Stimulated activated CD4-positive, alpha-beta T cell treated with anti-CD3 and anti-CD28 coated beads, Interleukin-4, amount 100 ng/mL, for 24 hours (primary cell): ENCODE results near the gene COL23A1.

ENCODE experiments used
- DNase-seq: peaks from one replicate; pipeline ENCODE4 v3.0.0-alpha.2; 2020

The COL23A1 gene

DNA sequence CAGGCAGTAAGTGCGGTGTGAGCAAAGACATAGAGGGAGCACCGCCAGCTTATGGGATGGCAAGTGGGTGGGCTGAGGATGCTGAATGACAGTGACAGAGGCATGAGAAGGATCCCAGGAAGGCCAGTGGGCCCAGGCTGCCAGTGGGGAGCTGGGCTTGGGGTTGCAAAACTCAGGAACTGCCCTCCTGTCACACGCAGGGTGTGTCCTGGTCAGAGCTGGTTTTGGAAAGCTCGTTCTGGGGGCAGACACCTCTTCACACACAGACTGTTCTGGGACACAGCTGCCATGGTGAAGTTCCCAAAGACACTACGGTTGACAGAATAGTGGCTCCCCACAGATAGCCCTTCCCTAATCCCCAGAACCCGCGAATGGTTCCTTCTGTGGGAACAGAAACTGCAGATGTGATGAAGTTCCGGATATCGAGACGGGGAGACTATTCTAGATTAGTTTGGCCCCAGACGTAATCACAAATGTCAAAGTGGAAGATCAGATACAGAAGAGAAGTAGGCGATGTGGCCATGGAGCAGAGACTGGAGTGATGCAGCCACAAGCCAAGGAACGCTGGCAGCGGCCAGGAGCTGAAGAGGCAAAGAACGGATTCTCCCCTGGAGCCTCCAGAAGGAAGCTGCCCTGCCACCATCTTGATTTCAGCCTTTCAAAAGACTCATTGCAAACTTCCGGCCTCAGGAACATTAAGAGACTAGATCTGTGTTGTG, 159.0 kb downstream of the COL23A1 start:
- DNase-seq = no peak

GRCh38 chr5:178430186-178431062, 159.8 kb downstream of the COL23A1 start:
- DNase-seq = no peak

- no peak for DNase-seq
These were observed 160.6 kb downstream of the COL23A1 start for GRCh38 chr5:178429491-178430185.

DNA sequence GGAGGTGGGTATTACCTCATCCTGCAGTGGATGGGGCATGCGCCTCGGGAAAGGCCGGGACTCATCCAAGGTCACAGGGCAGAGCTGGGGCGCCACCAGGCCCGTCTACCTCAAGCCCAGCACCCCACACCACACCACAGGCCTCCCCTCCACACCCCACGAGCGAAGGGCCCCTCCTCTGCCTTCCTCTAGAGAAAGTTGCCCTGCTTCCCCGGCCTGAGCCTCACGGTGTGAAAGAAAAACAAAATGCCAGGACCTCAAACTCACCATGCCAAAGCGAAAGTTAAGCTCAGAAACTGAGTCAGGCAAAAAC, 161.1 kb downstream of the COL23A1 start:
- no peak for DNase-seq

- DNase-seq = no peak
These were observed 161.6 kb downstream of the COL23A1 start for GRCh38 chr5:178428341-178429155.

DNA sequence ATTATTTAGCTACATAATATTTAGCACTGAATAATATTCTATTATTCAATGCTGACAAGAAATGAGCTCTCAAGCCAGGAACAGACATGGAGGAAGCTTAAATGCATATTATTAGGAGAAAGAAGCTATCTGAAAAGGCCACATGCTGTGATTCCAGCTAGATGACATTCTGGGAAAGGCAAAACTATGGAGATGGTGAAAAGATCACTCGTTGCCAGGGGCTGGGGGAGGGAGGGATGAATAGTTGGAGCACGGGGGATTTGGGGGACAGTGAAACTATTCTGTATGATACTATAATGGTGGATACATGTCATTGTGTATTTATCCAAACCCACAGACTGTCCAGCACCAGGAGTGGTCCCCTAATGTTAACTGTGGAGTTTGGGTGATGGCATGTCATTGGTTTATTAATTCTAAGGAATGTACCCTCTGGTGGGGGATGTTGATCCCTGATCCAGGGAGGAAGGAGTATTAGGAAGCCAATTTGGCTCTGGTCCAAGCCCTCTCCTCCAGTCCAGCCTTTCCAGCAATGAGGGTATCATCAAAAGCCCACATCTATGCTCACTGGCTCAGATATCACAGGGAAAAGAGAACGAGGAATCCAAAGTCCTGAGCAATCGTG, 162.5 kb downstream of the COL23A1 start:
- no peak for DNase-seq

- no peak for DNase-seq
These were observed 163.7 kb downstream of the COL23A1 start for GRCh38 chr5:178426326-178427130.

- no peak for DNase-seq
These were observed 164.5 kb downstream of the COL23A1 start for GRCh38 chr5:178425621-178426068.

- DNase-seq = no peak
These were observed 165.4 kb downstream of the COL23A1 start for GRCh38 chr5:178424810-178425177.

DNA sequence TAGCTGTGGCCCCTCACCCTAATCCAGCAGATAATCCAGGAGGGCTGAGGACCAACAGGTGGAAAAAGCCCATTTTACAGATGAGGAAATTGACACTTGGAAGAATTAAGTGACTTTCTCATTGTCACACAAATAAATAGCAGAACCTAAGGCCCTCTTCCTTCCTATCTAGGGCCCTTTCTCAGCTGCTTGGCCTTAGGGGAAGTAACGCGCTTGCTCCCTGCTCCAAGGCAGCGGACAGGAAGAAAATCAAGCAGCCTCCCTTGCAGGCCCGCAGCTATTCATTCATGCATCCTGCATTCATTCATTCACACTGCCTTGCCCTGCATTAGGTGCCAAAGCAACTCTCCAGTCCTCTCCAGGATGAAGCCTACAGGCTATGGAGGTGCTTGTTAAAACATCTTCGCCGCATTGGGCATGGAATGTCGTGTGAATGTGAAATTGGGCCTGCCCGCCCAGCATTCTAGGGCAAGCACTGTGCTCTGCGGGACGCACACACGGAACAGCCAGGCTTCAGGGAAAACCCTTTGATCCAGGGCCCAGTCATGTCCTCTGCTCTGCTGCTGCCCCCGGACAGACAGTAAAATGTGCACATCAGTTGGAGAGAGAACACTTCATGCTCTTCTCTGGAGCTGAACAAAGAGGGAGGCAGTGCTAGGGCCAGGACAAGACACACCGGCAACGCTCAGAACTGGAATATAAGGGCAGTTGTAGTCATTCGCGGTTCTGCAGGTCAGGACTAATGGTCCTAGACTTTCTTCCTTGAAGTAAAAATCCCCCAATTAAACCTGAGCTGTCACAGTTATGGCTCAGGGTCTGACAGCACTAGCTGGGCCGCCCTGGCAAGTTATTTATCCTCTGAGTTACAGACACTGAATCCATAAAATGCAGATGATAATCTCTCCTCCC, 166.0 kb downstream of the COL23A1 start:
- DNase-seq = no peak

- DNase-seq = no peak
These were observed 166.8 kb downstream of the COL23A1 start for GRCh38 chr5:178423431-178423830.

DNA sequence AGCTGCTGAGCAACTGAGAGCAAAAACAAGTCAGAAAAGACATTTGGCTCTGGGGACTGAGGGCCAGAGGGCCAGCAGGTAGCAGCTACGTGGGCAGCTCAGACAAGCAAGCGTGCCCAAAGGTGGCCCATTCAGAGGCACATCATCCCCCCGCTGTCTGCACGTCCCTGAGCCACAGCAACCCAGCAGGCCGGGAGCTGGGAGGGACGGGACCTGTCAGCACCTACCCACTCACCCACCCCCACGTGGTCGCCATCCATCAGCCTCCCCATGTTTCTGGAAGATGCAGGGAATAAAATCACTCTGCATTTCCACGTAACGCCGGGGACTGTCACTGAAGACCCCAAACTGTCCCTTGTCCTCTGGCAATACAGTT, 167.8 kb downstream of the COL23A1 start:
- no peak for DNase-seq

DNA sequence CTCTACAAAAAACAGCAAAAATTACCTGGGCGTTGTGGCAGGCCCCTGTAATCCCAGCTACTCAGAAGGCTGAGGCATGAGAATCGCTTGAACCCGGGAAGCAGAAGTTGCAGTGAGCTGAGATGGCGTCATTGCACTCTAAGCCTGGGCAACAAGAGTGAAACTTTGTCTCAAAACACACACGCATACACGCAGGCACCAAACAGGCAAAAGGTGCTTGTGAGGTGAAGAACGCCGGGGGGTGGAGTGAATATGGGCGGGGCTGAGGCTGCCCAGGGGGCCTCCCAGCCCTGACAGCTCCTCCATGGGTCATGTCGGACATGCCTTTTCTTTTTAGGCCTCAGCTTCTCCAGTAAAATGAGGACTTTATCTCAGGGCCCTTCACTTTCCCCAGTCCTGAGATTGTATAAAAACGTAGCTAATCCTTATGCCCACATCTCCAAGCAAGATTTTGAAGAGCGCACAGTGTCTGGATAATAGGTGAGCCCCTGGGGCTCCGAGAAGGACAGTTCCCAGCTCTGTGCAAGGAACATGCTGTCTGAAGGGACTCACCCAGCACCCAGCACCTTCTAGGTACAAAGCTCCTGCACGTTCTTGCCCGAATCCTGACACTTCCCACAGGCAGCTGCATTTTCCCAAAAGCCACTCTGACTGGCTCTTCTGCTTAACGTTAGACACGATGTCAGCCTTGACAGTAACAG, 168.3 kb downstream of the COL23A1 start:
- DNase-seq = no peak

- no peak for DNase-seq
These were observed 169.1 kb downstream of the COL23A1 start for GRCh38 chr5:178421128-178421527.

DNA sequence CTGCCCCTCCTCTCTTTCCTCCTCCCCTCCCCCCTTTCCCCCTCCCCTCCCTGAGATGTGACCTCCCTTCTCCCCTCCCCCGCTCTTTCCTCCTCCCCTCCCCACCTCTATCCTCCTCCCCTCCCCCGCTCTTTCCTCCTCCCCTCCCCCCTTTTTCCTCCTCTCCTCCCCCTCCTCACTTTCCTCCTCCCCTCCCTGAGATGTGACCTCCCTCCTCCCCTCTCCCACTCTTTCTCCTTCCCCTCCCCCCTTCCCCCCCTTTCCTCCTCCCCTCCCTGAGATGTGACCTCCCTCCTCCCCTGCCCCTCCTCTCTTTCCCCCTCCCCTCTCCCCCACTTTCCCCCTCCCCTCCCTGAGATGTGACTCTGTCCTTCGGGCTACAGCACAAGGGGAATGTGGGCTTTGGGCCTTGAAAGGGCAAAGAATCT, 169.8 kb downstream of the COL23A1 start:
- no peak for DNase-seq

GRCh38 chr5:178419651-178420050, 170.5 kb downstream of the COL23A1 start:
- DNase-seq = no peak

- no peak for DNase-seq
These were observed 171.0 kb downstream of the COL23A1 start for GRCh38 chr5:178419196-178419595.

GRCh38 chr5:178418471-178419010, 171.7 kb downstream of the COL23A1 start:
- no peak for DNase-seq

GRCh38 chr5:178418031-178418430, 172.2 kb downstream of the COL23A1 start:
- no peak for DNase-seq
